HG02759 (cell line): ENCODE data around the gene NUDT11.
"Not testable (repeated sequence)": the region's sequence is repeated elsewhere in the genome, so short reads cannot be mapped to it uniquely, and the experiment has no call there.

Experiments used
- ATAC-seq: cut with Tn5 transposase; IDR thresholded peaks from one replicate; pipeline ENCODE4 v1.9.1; 2021; ENCODE audit warnings: mild to moderate bottlenecking, moderate library complexity; ENCODE audit not compliant: unreplicated experiment

Gene NUDT11

GRCh38 chrX:51496501-51497291, at the start of gene NUDT11:
Gene NUDT11, minus strand, starts transcription at chrX:51496592. Its CDS starts 148 bp downstream, at chrX:51496444.
- peak; percentile 76 for ATAC-seq

- ATAC-seq, result no peak
Observed at GRCh38 chrX:51520393-51520792, 24.0 kb upstream of the NUDT11 start.

GRCh38 chrX:51519131-51519530, 22.7 kb upstream of the NUDT11 start:
- ATAC-seq, result not testable (repeated sequence)

GRCh38 chrX:51507551-51507950, 11.2 kb upstream of the NUDT11 start:
- ATAC-seq, result no peak

GRCh38 chrX:51495701-51496488, 497 bp downstream of the NUDT11 start:
- peak; percentile 25 for ATAC-seq

GRCh38 chrX:51494409-51494808, 2.0 kb downstream of the NUDT11 start:
- ATAC-seq, result no peak

- ATAC-seq, result no peak
Observed at GRCh38 chrX:51487960-51488267, 8.5 kb downstream of the NUDT11 start.

- no peak for ATAC-seq
Observed at GRCh38 chrX:51484616-51485015, 11.8 kb downstream of the NUDT11 start.

- not testable (repeated sequence) for ATAC-seq
Observed at GRCh38 chrX:51482411-51482810, 14.0 kb downstream of the NUDT11 start.

- ATAC-seq, result no peak
Observed at GRCh38 chrX:51476930-51477329, 19.5 kb downstream of the NUDT11 start.

GRCh38 chrX:51463322-51463721, 33.1 kb downstream of the NUDT11 start:
- ATAC-seq, result no peak

GRCh38 chrX:51461053-51462044, 35.0 kb downstream of the NUDT11 start:
- ATAC-seq, result no peak

- ATAC-seq, result no peak
Observed at GRCh38 chrX:51459125-51459524, 37.3 kb downstream of the NUDT11 start.

GRCh38 chrX:51456814-51457213, 39.6 kb downstream of the NUDT11 start:
- no peak for ATAC-seq

- no peak for ATAC-seq
Observed at GRCh38 chrX:51456246-51456645, 40.1 kb downstream of the NUDT11 start.

- no peak for ATAC-seq
Observed at GRCh38 chrX:51440365-51440764, 56.0 kb downstream of the NUDT11 start.
